ENCODE measurements around the gene PADI2. TPM values are rescaled to one million over a fixed set of nuclear protein-coding genes. Genes with fewer than 3 reads are reported as not detected.

PADI2 gene
- total RNA-seq, 4 donors from 2014 or later: 15.4 to 27.2 (median 18.6) TPM

DNA sequence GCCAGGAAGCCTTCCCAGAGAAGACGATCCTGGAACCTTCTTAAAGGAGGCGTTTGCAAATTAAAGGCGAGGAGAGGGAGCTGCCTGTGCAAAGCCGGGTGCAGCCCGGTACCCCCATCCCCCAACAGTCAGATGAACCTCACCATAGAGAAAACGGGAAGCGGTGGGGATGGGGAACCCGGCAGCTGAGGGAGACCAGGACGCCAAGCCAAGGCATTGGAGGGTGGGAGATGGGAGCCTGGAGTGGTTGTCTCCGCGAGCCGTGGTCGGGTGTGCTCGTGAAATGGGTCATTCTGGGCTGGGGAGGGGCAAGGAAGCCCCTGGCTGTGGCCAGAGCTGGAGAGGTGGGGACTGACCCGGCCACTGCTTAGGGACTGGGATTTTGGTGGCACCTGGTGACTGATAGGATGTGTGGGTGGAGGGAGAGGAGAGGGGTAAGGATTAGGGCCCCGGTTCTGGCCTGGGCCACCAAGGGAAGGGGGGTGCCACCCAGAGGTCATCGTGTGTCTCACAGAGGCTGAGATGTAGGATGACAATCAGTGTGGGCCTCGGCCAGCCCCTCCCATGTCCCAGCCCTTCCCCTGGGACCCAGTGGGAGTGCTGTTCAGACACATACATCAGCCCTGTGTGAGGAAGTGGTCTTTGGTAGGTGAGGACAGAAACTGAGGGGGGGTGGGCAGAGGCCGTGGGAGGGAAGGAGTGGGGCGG is 676 bp upstream of the PADI2 start:
- no peak for DNase-seq (ENCODE audit: low spot score in 2 of 2)
- TF ChIP-seq POLR2A (IDR thresholded peaks at IDR 0.05): no peak
- TF ChIP-seq, protein P1, sequence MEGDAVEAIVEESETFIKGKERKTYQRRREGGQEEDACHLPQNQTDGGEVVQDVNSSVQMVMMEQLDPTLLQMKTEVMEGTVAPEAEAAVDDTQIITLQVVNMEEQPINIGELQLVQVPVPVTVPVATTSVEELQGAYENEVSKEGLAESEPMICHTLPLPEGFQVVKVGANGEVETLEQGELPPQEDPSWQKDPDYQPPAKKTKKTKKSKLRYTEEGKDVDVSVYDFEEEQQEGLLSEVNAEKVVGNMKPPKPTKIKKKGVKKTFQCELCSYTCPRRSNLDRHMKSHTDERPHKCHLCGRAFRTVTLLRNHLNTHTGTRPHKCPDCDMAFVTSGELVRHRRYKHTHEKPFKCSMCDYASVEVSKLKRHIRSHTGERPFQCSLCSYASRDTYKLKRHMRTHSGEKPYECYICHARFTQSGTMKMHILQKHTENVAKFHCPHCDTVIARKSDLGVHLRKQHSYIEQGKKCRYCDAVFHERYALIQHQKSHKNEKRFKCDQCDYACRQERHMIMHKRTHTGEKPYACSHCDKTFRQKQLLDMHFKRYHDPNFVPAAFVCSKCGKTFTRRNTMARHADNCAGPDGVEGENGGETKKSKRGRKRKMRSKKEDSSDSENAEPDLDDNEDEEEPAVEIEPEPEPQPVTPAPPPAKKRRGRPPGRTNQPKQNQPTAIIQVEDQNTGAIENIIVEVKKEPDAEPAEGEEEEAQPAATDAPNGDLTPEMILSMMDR (IDR thresholded peaks at IDR 0.05): no peak
- no peak for TF ChIP-seq EP300 (IDR thresholded peaks at IDR 0.05)
- TF ChIP-seq POLR2AphosphoS5 (IDR thresholded peaks at IDR 0.05): no peak
- Histone ChIP-seq H3K4me1 (peaks cover 16% of the 10 kb centered on the region), H3K27ac (no peak overlapping the region), H3K9me3 (no peaks in the 10 kb centered on the region), H3K27me3 (peaks cover 52% of the 10 kb centered on the region), H3K4me3 (peak overlapping the region; percentile 42), H3K36me3 (no peaks in the 10 kb centered on the region)
- WGBS: 64% methylated on average over 20 of the region's 20 CpGs

GRCh38 chr1:17118706-17119075 is 560 bp downstream of the PADI2 start:
- Histone ChIP-seq H3K9me3 (no peaks in the 10 kb centered on the region), H3K36me3 (no peaks in the 10 kb centered on the region), H3K4me3 (peak overlapping the region; percentile 42), H3K27ac (peak overlapping the region; percentile 5), H3K27me3 (peaks cover 52% of the 10 kb centered on the region), H3K4me1 (peaks cover 16% of the 10 kb centered on the region)
- WGBS: 20% methylated on average over 14 of the region's 14 CpGs
- no peak for TF ChIP-seq POLR2AphosphoS5 (IDR thresholded peaks at IDR 0.05)
- no peak for TF ChIP-seq EP300 (IDR thresholded peaks at IDR 0.05)
- no peak for TF ChIP-seq POLR2A (IDR thresholded peaks at IDR 0.05)
- TF ChIP-seq, protein P1 (IDR thresholded peaks at IDR 0.05): no peak
- DNase-seq (ENCODE audit: low spot score in 2 of 2): no peak

DNA sequence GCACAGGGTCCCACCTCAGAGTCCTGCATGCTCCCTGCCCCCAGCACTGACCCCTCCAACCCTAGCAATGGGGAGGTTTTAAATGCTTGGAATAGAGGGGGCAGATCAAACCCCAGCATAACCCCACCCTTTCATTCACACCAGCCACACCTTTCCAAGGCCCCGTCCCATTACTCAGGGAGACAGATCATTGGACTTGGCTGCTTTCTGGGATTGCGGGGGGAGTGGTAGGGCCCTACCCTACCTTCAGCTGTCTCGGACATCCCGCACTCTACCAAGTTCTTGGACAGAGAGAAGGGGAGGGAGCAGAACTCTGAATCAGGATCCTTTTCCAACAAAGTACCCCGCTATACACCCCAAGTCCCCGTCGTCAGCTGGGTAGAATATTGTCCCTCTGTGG is 983 bp downstream of the PADI2 start:
- Histone ChIP-seq H3K27ac (peak overlapping the region; percentile 5), H3K9me3 (no peaks in the 10 kb centered on the region), H3K4me1 (peaks cover 16% of the 10 kb centered on the region), H3K27me3 (peaks cover 52% of the 10 kb centered on the region), H3K4me3 (peak overlapping the region; percentile 42), H3K36me3 (no peaks in the 10 kb centered on the region)
- TF ChIP-seq POLR2A (IDR thresholded peaks at IDR 0.05): no peak
- TF ChIP-seq EP300 (IDR thresholded peaks at IDR 0.05): no peak
- TF ChIP-seq POLR2AphosphoS5 (IDR thresholded peaks at IDR 0.05): no peak
- TF ChIP-seq, protein P1 (IDR thresholded peaks at IDR 0.05): no peak
- DNase-seq (ENCODE audit: low spot score in 2 of 2): no peak
- 38% methylated on average over 7 of the region's 7 CpGs for WGBS

DNA sequence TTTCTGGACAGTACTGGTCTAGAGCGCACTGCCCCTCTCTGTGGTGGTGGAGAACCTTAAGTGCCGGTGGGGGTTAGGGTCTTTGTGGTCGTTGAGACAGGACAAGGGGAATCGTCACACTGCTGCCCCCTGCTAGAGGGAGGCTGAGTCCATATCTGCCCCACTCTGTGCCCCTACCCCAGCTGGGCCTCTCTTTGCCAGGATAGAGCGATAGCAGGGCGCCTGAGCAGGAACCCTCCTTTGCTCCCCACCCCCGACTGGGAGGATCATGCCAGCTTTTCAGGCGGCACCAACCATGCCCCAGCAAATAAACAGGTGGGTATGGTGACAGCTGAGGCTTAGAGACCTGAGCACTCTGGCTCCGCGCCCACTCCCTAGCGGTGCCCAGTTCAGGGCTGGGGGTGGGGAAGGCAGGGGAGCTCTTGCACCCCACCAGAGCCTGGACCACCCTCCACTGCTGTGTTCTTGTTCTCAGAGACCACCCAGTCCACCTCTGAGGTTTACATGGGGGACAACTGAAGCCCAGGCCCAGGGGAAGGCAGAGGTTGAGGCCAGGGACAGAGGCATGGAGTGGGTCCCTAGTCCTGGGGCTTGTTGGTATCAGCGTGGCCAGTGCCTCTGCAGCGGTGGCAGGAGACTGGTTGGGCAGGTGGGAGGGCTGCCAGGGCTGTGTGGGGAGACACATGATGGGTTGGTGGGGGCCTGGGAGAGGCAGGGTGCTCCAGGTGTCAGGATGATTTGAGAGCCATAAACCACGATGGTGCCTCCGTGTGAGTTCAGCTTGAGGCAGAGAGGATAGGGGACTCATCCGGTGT is 1.6 kb downstream of the PADI2 start:
- H3K4me3 ChIP-seq: no peak overlapping the region
- 66% methylated on average over 16 of the region's 16 CpGs for WGBS
- no peaks in the 10 kb centered on the region for H3K36me3 ChIP-seq
- TF ChIP-seq EP300 (IDR thresholded peaks at IDR 0.05): no peak
- TF ChIP-seq, protein P1 (IDR thresholded peaks at IDR 0.05): no peak
- TF ChIP-seq POLR2AphosphoS5 (IDR thresholded peaks at IDR 0.05): no peak
- no peak for TF ChIP-seq POLR2A (IDR thresholded peaks at IDR 0.05)
- H3K4me1 ChIP-seq: peaks cover 16% of the 10 kb centered on the region
- peaks cover 49% of the 10 kb centered on the region for H3K27me3 ChIP-seq
- H3K27ac ChIP-seq: no peak overlapping the region
- no peaks in the 10 kb centered on the region for H3K9me3 ChIP-seq
- DNase-seq (ENCODE audit: low spot score in 2 of 2): no peak

- Histone ChIP-seq H3K4me1 (peaks cover 16% of the 10 kb centered on the region), H3K36me3 (no peaks in the 10 kb centered on the region), H3K27ac (no peak overlapping the region), H3K9me3 (no peaks in the 10 kb centered on the region), H3K27me3 (peaks cover 49% of the 10 kb centered on the region), H3K4me3 (no peak overlapping the region)
- WGBS: 69% methylated on average over 1 of the region's 1 CpG
- TF ChIP-seq, protein P1 (IDR thresholded peaks at IDR 0.05): no peak
- TF ChIP-seq POLR2A (IDR thresholded peaks at IDR 0.05) (no peak), POLR2AphosphoS5 (IDR thresholded peaks at IDR 0.05) (no peak), EP300 (IDR thresholded peaks at IDR 0.05) (no peak)
- DNase-seq (ENCODE audit: low spot score in 2 of 2): no peak
Observed at GRCh38 chr1:17116643-17117042, 2.6 kb downstream of the PADI2 start.
